Fibroblast of the aortic adventitia (primary cell): Measurements from ENCODE around the gene ARL13B. TPM values are rescaled to one million over a fixed set of nuclear protein-coding genes. Genes with fewer than 3 reads are reported as not detected.

Experiments used
- DNase-seq: peaks from one replicate; pipeline ENCODE4 v3.0.0-alpha.2; 2010; ENCODE audit warnings: low read depth
- H3K4me3 ChIP-seq: 2 replicates; pipeline ENCODE4 v1.5.1; 2011; ENCODE audit warnings: low read depth, mild to moderate bottlenecking, control low read depth, low read length, moderate library complexity
- CTCF ChIP-seq: IDR thresholded peaks from 2 replicates; pipeline ENCODE4 v1.5.1; 2011; ENCODE audit warnings: mild to moderate bottlenecking, low read length, control low read depth, inconsistent platforms; ENCODE audit not compliant: insufficient read depth
- total RNA-seq: library from RNA; depleted of rRNA; stranded (reverse); fragments of >200 nt; gene quantifications from 2 replicates; pipeline ENCODE4 v1.2.3, GENCODE V29; 2012; ENCODE audit warnings: low replicate concordance

Gene ARL13B
- total RNA-seq, 1 donor = 16.4 TPM

GRCh38 chr3:94062513-94063404 lies 82.8 kb downstream of the ARL13B start, which contains the start of the genes DHFR2 and NSUN3:
Gene DHFR2, minus strand, starts transcription at chr3:94062916. Its CDS starts 1,405 bp downstream, at chr3:94061511.
Gene NSUN3, plus strand, starts transcription at chr3:94063061. Its CDS starts 66 bp downstream, at chr3:94063127.
- peak within 1 kb of the TSS; percentile 84 for H3K4me3 ChIP-seq
- DNase-seq = peak; percentile 99
- no peak for TF ChIP-seq CTCF

- TF ChIP-seq CTCF = no peak
- H3K4me3 ChIP-seq = peak overlapping the region; percentile 84
- no peak for DNase-seq
These were observed 83.7 kb downstream of the ARL13B start for GRCh38 chr3:94063496-94064119.

GRCh38 chr3:94064243-94064860 lies 84.4 kb downstream of the ARL13B start:
- peak; percentile 56 for DNase-seq
- peak overlapping the region; percentile 84 for H3K4me3 ChIP-seq
- TF ChIP-seq CTCF = no peak

GRCh38 chr3:94065122-94065521 lies 85.2 kb downstream of the ARL13B start:
- H3K4me3 ChIP-seq = peak overlapping the region; percentile 10
- no peak for TF ChIP-seq CTCF

GRCh38 chr3:94065819-94066480 lies 86.0 kb downstream of the ARL13B start:
- no peak for TF ChIP-seq CTCF
- H3K4me3 ChIP-seq = no peak overlapping the region
- no peak for DNase-seq

More at GRCh38 chr3:94065122-94065521, 85.2 kb downstream of the ARL13B start:
- DNase-seq = no peak
